Thoracic aorta (tissue), 2 donors: ENCODE results near the gene SETD6. TPM values are rescaled to one million over a fixed set of nuclear protein-coding genes. Genes with fewer than 3 reads are reported as not detected.

Experiments used
- ATAC-seq: fragments of 150-250 bp; one replicate; pipeline ENCODE4 v1.8.0; 2017; ENCODE audit warnings: low read depth; ENCODE audit not compliant: insufficient number of reproducible peaks, low FRiP score
- DNase-seq: peaks from one replicate; pipeline ENCODE4 v3.0.0-alpha.2; 2020; ENCODE audit warnings: low spot score
- H3K27ac ChIP-seq, 2 donors: fragments of 200-600 bp; sonication (generic); 1 replicate in 1 of 2; 2 replicates in 1 of 2; pipeline ENCODE4 v1.5.1; 2016; ENCODE audit warnings: mild to moderate bottlenecking in 2 of 2, moderate library complexity in 2 of 2
- H3K27me3 ChIP-seq: fragments of 200-600 bp; sonication (generic); replicated peaks from 2 replicates; pipeline ENCODE4 v1.6.0; 2016; ENCODE audit warnings: mild to moderate bottlenecking; ENCODE audit not compliant: insufficient read depth
- H3K36me3 ChIP-seq: fragments of 200-600 bp; sonication (generic); one replicate; pipeline ENCODE4 v1.5.1; 2016
- H3K4me1 ChIP-seq, 2 donors: fragments of 200-600 bp; sonication (generic); 1 replicate in 1 of 2; 2 replicates in 1 of 2; pipeline versions ENCODE4 v1.5.1 to v1.6.0; 2016; ENCODE audit warnings: low read depth in 2 of 2, mild to moderate bottlenecking in 1 of 2; ENCODE audit not compliant: control insufficient read depth in 1 of 2
- H3K4me3 ChIP-seq: fragments of 200-600 bp; sonication (generic); 2 replicates; pipeline ENCODE4 v1.5.1; 2016; ENCODE audit warnings: mild to moderate bottlenecking
- H3K9me3 ChIP-seq: fragments of 200-600 bp; sonication (generic); 2 replicates; pipeline ENCODE4 v1.5.1; 2016
- CTCF ChIP-seq: fragments of 200-600 bp; sonication (generic); IDR thresholded peaks from one replicate; pipeline ENCODE4 v1.5.1; 2019; ENCODE audit warnings: antibody characterized with exemption
- total RNA-seq, 2 donors: library from RNA; depleted of rRNA; stranded (reverse); fragments of >200 nt; gene quantifications; one replicate each; pipeline versions ENCODE4 v1.1.0 to v1.2.3, GENCODE V29; 2016

Gene SETD6
- total RNA-seq, 2 donors from 2014 or later, result 19.2 to 47.3 TPM

DNA sequence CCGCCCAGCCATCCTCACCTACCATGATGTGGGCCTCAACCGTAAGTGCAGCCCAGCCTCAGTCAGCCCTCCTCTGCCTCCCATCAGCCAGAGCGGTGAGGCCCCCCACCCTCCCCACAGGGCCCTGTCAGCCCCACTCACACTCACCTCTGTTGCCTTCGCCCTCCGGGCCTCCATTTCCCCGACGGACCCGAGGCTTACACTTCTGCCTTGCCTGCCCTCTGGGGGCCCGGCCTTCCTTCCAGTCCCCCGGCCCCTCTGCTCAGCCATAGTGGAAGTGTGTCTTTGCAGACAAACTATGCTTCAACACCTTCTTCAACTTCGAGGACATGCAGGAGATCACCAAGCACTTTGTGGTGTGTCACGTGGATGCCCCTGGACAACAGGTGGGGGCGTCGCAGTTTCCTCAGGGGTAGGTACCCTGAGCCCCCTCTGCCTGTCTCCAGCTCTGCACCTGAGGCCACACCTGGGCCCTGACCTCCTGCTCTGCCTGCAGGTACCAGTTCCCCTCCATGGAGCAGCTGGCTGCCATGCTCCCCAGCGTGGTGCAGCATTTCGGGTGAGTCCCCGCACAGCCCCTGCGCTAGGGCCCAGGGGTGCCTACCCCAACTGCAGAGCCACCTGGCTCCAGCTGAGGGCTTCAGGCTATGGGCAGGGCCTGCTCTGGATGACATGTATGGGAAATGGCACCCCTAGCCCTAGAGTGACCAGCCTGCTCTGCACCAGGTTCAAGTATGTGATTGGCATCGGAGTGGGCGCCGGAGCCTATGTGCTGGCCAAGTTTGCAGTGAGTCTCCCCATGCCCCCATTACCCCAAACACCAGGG, 11.2 kb upstream of the SETD6 start:
- Histone ChIP-seq H3K27ac (no peak overlapping the region), H3K4me3 (no peak overlapping the region), H3K27me3 (no peaks in the 10 kb centered on the region), H3K4me1 (peaks cover 3 to 16% of the 10 kb centered on the region in 2 donors), H3K36me3 (no peaks in the 10 kb centered on the region), H3K9me3 (no peaks in the 10 kb centered on the region)
- DNase-seq (no peak), ATAC-seq (no peak)
- TF ChIP-seq CTCF, result no peak

GRCh38 chr16:58506241-58507194, 8.8 kb upstream of the SETD6 start:
- Histone ChIP-seq H3K27me3 (no peaks in the 10 kb centered on the region), H3K9me3 (no peaks in the 10 kb centered on the region), H3K36me3 (no peaks in the 10 kb centered on the region), H3K4me3 (no peak overlapping the region), H3K27ac (no peak overlapping the region), H3K4me1 (peaks cover 0 to 2% of the 10 kb centered on the region in 2 donors)
- ATAC-seq (no peak), DNase-seq (no peak)
- no peak for TF ChIP-seq CTCF

- H3K4me1 ChIP-seq, result no peaks in the 10 kb centered on the region
- no peak overlapping the region for H3K27ac ChIP-seq
- H3K27me3 ChIP-seq, result no peaks in the 10 kb centered on the region
- no peak for TF ChIP-seq CTCF
- H3K36me3 ChIP-seq, result no peaks in the 10 kb centered on the region
- no peak for DNase-seq
- no peaks in the 10 kb centered on the region for H3K9me3 ChIP-seq
- H3K4me3 ChIP-seq, result no peak overlapping the region
- ATAC-seq, result no peak
Observed at GRCh38 chr16:58507195-58507962, 7.9 kb upstream of the SETD6 start.

DNA sequence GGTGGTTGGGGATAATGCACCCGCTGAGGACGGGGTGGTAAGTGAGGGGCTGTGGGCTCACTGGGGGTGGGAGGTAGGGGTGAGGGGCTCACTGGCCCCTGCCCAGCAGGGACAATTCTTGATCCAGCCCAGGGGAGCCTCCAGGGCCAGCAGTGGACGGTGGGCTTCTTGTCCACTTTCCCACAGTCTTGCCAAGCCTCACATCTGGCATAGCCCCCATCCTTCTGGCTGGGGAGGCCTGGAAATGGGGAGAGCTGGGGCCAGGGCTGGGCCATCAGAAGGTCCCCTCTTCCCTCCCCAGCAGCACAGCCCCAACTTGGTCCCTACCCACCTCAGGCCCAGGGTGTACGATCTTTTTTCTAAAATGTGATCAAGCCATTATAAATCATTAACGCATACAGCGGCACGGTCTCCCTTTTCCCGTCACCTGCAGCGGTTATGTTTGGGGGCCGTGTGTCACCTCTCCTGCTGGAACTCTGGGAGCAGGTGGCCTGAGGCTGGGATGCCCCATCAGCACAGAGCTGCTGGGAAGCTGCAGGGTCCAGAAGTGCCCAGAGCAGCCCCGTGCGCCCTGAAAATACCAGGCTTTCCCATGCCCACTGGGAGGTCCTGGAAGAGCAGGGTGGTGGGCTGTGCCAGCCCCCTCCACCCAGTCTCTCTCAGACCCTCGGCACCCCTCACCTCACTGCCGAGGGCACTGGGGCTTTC, 7.2 kb upstream of the SETD6 start:
- H3K9me3 ChIP-seq, result no peaks in the 10 kb centered on the region
- H3K4me1 ChIP-seq, result no peaks in the 10 kb centered on the region
- TF ChIP-seq CTCF, result no peak
- no peaks in the 10 kb centered on the region for H3K27me3 ChIP-seq
- no peak overlapping the region for H3K27ac ChIP-seq
- ATAC-seq (no peak), DNase-seq (no peak)
- H3K36me3 ChIP-seq, result no peaks in the 10 kb centered on the region
- H3K4me3 ChIP-seq, result no peak overlapping the region
